Measurements from ENCODE around the gene EIF6. TPM values are rescaled to one million over a fixed set of nuclear protein-coding genes. Genes with fewer than 3 reads are reported as not detected.

The EIF6 gene
- total RNA-seq, 1 donor from 2014 or later = 226 TPM

DNA sequence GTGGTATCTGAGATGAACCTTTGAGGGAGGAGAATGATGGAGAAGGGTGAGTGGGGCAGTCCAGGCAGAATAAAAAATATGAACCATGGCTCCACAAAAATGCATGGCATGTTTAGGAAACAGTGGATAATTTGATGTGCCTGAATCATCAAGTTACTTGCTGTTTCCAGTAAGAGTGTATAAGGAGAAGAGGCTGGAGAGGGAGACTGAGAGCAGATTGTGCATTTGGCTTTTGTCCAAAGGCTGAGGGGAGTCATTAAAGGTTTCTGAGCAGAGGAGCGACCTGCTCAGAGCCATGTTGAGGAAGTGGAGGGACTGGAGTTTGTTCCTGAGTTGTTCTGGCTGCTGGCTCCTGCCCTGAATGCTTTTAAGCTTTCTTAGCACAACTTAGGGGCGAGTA is 52.0 kb downstream of the EIF6 start:
- DNase-seq (ENCODE audit: low read depth) (no peak), FAIRE-seq (no peak)
- H3K36me3 ChIP-seq (ENCODE audit: control insufficient read depth, insufficient read depth, low read length) = no peaks in the 10 kb centered on the region
- peaks cover 9% of the 10 kb centered on the region for H3K27me3 ChIP-seq (ENCODE audit: control insufficient read depth, insufficient read depth, low read length)
- H3K4me3 ChIP-seq (ENCODE audit: low read depth, low read length) = no peak overlapping the region
- TF ChIP-seq, protein P1, sequence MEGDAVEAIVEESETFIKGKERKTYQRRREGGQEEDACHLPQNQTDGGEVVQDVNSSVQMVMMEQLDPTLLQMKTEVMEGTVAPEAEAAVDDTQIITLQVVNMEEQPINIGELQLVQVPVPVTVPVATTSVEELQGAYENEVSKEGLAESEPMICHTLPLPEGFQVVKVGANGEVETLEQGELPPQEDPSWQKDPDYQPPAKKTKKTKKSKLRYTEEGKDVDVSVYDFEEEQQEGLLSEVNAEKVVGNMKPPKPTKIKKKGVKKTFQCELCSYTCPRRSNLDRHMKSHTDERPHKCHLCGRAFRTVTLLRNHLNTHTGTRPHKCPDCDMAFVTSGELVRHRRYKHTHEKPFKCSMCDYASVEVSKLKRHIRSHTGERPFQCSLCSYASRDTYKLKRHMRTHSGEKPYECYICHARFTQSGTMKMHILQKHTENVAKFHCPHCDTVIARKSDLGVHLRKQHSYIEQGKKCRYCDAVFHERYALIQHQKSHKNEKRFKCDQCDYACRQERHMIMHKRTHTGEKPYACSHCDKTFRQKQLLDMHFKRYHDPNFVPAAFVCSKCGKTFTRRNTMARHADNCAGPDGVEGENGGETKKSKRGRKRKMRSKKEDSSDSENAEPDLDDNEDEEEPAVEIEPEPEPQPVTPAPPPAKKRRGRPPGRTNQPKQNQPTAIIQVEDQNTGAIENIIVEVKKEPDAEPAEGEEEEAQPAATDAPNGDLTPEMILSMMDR (IDR thresholded peaks at IDR 0.05; ENCODE audit: insufficient read depth, low read length, severe bottlenecking) = no peak

Other genes starting within 250 kb of the EIF6 start
- gene TRPC4AP, start 192.0 kb downstream of the EIF6 start, total RNA-seq = 30.3 and 33.5 TPM in 2 replicates
- 36.3 and 63.0 TPM in 2 replicates for gene EDEM2, start 137.4 kb downstream of the EIF6 start, total RNA-seq
- 61.3 and 127 TPM in 2 replicates for gene PROCR, start 112.7 kb downstream of the EIF6 start, total RNA-seq
- gene MMP24, start 58.1 kb downstream of the EIF6 start, total RNA-seq = under 0.01 TPM in 1 of 2 replicates, not detected in the other
- 5.0 and 6.9 TPM in 2 replicates for gene MMP24OS, start 6.7 kb downstream of the EIF6 start, total RNA-seq
- 0.26 and 0.64 TPM in 2 replicates for gene FAM83C, start 7.7 kb upstream of the EIF6 start, total RNA-seq
- gene UQCC1, start 127.2 kb upstream of the EIF6 start, total RNA-seq = 20.8 and 24.7 TPM in 2 replicates
- under 0.01 TPM in 2 replicates for gene GDF5, start 153.5 kb upstream of the EIF6 start, total RNA-seq
- 15.0 and 21.9 TPM in 2 replicates for gene CEP250, start 170.8 kb upstream of the EIF6 start, total RNA-seq
- not detected in 2 replicates for gene C20orf173, start 244.9 kb upstream of the EIF6 start, total RNA-seq

All from bronchial epithelial cell (primary cell).